OCI-LY7 (cell line): Measurements from ENCODE around the gene GALNT10.

Experiments used
- CTCF ChIP-seq: fragments of 200-600 bp; sonication (generic); conservative IDR thresholded peaks from 2 replicates; pipeline ENCODE4 v1.5.1; 2014; ENCODE audit warnings: mild to moderate bottlenecking, antibody characterized with exemption, low read length, moderate library complexity, mixed read lengths
- EZH2phosphoT487 ChIP-seq: fragments of 200-600 bp; sonication (generic); IDR thresholded peaks from 2 replicates; pipeline ENCODE4 v1.6.1; 2018; ENCODE audit warnings: low read depth, borderline replicate concordance, mild to moderate bottlenecking, mixed run types, antibody characterized with exemption, low read length, moderate library complexity, mixed read lengths

- TF ChIP-seq CTCF: no peak
- TF ChIP-seq EZH2phosphoT487: no peak
Measured at GRCh38 chr5:154277499-154277898, 87.0 kb downstream of the GALNT10 start.
